Motor neuron (in vitro differentiated cells): ENCODE results near the gene PARD3. TPM values are rescaled to one million over a fixed set of nuclear protein-coding genes. Genes with fewer than 3 reads are reported as not detected.
"Not testable (repeated sequence)": the region's sequence is repeated elsewhere in the genome, so short reads cannot be mapped to it uniquely, and the experiment has no call there.

ENCODE experiments used
- ATAC-seq, 8 experiments: fragments of 200-7000 bp; cut with Tn5 transposase; replicated peaks in 6 of 8; 2 replicates each; pipeline ENCODE4 v1.8.0; 2021; ENCODE audit warnings: mild to moderate bottlenecking in 8 of 8, moderate library complexity in 8 of 8
- H3K27ac ChIP-seq, 2 donors: fragments of 250-450 bp; sonication (Bioruptor Pico); 2 replicates each; pipeline ENCODE4 v1.9.0; 2021; ENCODE audit warnings: antibody characterized with exemption in 2 of 2, mild to moderate bottlenecking in 2 of 2, moderate library complexity in 1 of 2
- H3K4me1 ChIP-seq, 2 donors: fragments of 250-450 bp; sonication (Bioruptor Pico); replicated peaks in 1 of 2; 2 replicates each; pipeline ENCODE4 v1.6.1; 2021; ENCODE audit warnings: antibody characterized with exemption in 2 of 2, mild to moderate bottlenecking in 2 of 2, moderate library complexity in 1 of 2
- H3K4me3 ChIP-seq, 5 donors: fragments of 250-450 bp; sonication (Bioruptor Pico); 2 replicates each; pipeline ENCODE4 v1.9.0; 2021; ENCODE audit warnings: antibody characterized with exemption in 5 of 5, mild to moderate bottlenecking in 5 of 5, moderate library complexity in 4 of 5
- WGBS, 10 experiments: fragments of 450-650 bp; shearing (Covaris generic); methylation state at CpG; one replicate each; pipeline ENCODE4 v1.0.0; 2022; 5-methylcytosine and 5-hydroxymethylcytosine counted together
- in situ Hi-C, 9 experiments: fragments of 400-800 bp; cut with MboI; loops; one replicate each; pipeline ENCODE4 v1.15.0; 2021; ENCODE audit warnings: low sequenced_read_pairs in 9 of 9, low pct_unique_long_range_greater_than_20kb in 2 of 9; ENCODE audit not compliant: unreplicated experiment in 9 of 9
- total RNA-seq, 8 experiments: library from RNA; unstranded; fragments of 300-600 nt; gene quantifications; 2 replicates each; pipeline versions ENCODE4 v1.2.3 to v1.2.4, GENCODE V29; 2022

PARD3 gene
- total RNA-seq, 8 experiments from 2014 or later: 21.5 to 154 (median 34.0) TPM

DNA sequence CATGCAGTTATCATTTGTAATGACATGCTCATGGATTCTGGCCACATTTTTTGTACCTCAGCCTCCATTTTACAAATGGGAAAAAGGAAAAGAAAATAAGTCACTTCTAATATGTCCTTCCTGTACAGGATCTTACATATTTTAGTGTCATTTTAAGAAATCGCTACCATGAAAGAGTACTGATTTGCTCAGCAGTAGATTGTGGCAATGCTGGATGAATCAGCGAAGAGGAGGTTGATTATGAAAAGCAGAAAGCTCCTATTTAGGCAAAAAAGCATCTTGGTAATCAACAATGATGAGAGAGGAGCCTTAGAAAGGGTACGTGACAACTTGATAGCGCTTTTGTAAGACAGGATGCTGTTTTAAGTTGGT lies 522.9 kb downstream of the PARD3 start:
- Histone ChIP-seq H3K27ac (no peak overlapping the region), H3K4me1 (peaks cover 4 to 5% of the 10 kb centered on the region in 2 donors), H3K4me3 (no peak overlapping the region)
- ATAC-seq: no peak
- WGBS, 10 experiments: 62 to 100% (median 93%) methylated on average over 1 to 4 of the region's 4 CpGs
- in situ Hi-C loops: no loop called here

DNA sequence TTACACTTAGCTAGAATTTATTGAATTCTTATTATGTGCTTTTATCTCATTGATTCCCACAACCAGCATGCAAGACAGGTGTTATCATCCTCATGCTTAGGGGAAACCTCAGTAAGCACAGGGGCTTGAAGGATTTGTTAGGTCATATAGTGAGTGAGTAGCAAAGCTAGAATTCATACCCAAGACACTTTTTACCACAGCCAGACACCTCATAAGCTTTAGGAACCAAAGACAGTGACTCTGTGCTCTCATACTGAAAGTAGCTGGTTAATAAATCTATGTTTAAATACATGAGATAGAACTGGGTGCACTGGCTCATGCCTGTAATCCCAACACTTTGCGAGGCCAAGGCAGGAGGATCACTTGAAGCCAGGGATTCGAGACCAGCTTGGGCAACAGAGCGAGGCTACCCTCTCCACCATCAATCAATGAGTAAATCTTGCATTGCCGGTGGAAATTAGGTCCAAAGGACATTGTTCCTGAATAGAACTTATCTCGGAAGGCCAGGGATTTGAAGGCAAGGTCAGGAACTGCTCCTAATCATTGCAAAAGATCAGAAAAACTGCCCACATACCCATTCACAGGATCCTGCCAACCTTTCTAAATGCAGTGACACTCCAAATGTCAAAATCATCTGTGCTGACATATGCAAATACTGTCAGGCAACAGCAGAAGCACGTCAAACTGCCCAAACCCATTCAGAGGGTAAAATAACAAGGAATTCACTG lies 523.5 kb downstream of the PARD3 start:
- Histone ChIP-seq H3K27ac (no peak overlapping the region), H3K4me1 (peaks cover 4 to 5% of the 10 kb centered on the region in 2 donors), H3K4me3 (no peak overlapping the region)
- in situ Hi-C loops: no loop called here
- 70 to 100% (median 87%) methylated on average over 1 to 6 of the region's 6 CpGs; no CpG with 5 or more reads in 1 of the 10 experiments for WGBS, 10 experiments
- ATAC-seq: no peak

DNA sequence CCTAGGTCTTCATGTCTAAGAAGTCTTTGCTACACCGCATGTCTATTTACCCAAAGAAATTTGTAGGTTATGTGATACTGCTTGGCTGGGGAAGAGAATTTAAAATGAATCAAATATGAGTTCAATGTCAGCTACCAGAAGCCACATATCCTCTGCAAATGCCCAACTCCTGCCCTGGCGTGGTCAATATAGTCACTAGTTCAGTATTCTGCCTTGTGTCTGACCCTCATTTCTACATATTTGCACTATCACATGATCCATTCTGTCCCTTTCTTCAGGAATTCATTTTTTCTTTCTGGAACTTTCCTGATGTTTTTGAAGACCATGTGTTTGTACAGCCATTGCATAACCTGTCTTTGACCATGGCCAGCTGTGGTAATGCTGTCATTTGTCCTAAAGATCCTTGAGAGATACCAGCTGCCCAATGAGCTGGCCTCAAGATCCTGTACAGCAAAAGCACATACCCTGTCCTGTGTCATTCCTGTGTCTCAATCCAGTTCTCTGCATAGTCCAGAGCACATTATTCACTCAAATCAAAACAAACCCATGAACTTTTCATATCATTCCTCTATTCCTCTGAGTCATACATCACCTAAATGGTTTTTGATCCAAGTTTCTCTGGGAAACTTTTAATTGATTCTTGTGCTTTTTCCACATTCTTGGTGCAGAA lies 524.5 kb downstream of the PARD3 start:
- Histone ChIP-seq H3K27ac (no peak overlapping the region), H3K4me3 (no peak overlapping the region), H3K4me1 (peaks cover 4 to 5% of the 10 kb centered on the region in 2 donors)
- in situ Hi-C loops: no loop called here
- ATAC-seq: peak in 2 of 8 experiments; percentile 52 to 71
- 80 to 100% (median 100%) methylated on average over 1 to 2 of the region's 2 CpGs; no CpG with 5 or more reads in 1 of the 10 experiments for WGBS, 10 experiments

DNA sequence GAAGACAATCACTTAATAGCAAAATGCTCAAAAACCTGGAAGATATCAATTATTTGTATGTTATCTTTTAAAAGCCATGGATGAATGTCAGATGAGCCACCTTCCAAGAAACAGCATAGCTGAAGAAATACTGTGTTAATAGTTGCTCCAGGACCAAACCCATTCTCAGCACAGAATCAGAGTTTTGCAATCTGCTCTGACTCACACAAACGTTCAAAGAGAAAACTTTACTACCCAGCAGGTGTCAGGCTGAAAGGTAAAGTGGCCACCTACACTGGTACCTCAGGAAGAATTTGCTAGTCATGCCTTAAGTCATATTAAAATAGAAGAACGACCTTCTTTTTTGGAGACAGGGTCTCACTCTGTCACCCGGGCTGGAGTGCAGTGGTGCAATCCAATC lies 526.5 kb downstream of the PARD3 start:
- in situ Hi-C loops: no loop called here
- Histone ChIP-seq H3K4me1 (peaks cover 2 to 3% of the 10 kb centered on the region in 2 donors), H3K27ac (no peak overlapping the region), H3K4me3 (no peak overlapping the region)
- WGBS, 10 experiments: 0 to 100% (median 81%) methylated on average over 1 to 3 of the region's 3 CpGs; no CpG with 5 or more reads in 6 of the 10 experiments
- ATAC-seq: peak in 2 of 8 experiments; percentile 29 to 44

DNA sequence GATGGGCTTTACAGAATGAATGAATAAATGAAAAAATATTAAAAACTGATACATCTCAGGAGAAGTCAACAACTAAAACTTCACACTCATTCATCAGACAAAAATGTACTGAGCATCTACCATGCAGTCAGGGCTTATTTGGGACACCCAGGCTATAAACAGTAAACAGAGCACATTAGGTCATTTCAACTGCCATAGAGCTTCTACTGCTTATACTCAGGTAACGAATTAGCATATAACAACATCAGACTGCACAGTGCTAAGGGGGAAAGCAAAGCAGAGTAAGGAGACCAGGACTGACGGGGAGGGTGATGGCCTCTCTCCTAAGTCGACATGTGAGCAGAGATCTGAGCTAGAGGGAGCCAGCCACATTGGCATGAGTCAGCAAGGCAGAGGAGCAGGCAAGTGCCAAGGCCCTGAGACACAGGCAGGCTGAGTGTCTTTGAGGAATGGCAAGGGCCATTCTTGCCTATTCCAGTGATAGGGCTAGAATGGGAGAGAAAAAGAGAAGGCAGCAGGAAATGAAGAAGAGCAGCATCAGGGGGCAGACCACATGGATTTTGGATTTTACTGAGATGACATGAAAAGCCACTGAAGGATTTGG lies 528.9 kb downstream of the PARD3 start:
- in situ Hi-C loops: no loop called here
- peak in 4 of 8 experiments; percentile 11 to 55 (median 30) for ATAC-seq
- no peak overlapping the region for H3K27ac ChIP-seq
- no peak overlapping the region for H3K4me3 ChIP-seq
- peaks cover 0 to 14% of the 10 kb centered on the region in 2 donors for H3K4me1 ChIP-seq
- 29 to 100% (median 67%) methylated on average over 1 to 3 of the region's 3 CpGs; no CpG with 5 or more reads in 2 of the 10 experiments for WGBS, 10 experiments

DNA sequence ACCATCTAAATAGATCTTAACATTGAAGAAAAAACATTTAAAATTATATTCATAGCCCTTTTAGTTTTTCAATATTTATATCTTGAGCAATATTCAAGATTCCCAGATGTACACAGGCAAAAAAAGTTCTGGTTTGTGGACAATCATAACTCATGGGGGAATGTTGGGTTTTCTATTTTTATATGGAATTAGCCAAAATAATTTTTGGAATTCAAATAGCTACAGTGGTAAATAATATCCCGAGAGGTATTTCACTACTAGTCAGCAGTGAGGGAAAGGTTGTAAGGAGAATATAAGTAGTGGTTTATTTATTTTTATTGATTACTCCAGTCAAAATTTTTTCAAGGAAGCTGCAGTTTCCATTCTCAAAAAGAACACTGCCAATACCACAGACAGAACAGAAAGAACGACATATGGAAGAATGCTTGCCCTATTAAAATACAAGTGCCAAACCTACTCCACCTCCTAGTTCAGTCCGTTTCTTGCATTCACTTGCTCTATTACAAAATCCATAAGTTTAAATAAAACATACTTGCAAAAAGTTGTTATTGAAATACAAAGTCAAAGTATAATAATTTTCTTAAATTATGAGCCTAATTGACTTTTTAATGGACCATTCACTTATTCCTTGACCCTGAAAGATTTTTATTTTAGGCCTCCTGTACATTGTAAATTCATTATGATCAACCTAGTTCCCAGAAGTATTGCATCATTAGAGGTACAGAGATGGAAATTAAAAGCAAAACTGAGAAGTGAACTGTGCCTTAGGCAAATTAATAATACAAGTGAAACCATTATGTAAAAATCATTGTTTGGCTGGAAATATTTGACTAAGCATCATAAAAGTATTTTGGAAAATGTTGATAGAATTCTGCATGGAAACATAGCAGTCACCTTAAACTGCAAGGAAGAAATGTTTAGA lies 533.2 kb downstream of the PARD3 start:
- Histone ChIP-seq H3K27ac (no peak overlapping the region), H3K4me1 (peaks cover 0 to 14% of the 10 kb centered on the region in 2 donors), H3K4me3 (no peak overlapping the region)
- WGBS, 10 experiments: 0 to 97% (median 91%) methylated on average over 1 to 3 of the region's 3 CpGs
- peak in 3 of 8 experiments; percentile 5 to 74 (median 9) for ATAC-seq
- in situ Hi-C loops: no loop called here

DNA sequence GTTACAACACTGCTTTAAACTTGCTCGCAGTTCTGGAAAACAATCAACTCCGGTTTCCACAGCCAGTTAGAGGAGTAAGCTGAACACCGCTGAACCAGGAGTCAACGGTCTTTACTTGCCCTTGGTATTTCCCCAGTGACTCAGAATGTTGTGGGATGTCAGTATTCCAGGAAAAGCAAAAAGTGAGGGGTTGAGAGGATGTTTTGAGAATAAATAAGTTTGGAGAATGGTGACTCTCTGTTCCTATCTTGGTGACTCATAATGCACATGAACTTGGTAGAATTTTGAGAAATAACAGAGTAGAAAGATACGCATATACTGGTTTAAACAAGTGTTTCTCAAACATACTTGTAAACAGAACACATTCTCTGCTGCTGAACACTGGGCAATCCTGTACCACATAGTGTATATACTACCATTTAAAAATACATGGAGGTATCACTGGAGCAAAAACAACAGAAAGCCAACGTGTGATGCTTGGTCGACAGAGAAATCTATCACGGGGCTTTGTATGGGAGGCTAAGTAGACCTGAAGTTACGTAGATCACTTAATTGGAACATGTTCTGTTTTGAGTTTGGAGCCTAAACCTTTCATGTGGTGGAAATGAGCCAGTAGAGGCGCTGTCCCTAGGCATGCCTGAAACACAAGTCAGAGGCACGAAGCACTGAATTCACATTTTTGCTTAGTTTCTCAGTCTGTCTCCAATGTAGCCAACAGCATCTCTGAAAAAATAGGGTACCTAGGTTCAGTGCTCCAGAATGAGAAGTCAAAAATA lies 534.3 kb downstream of the PARD3 start:
- no peak overlapping the region for H3K27ac ChIP-seq
- in situ Hi-C loops: no loop called here
- no peak overlapping the region for H3K4me3 ChIP-seq

DNA sequence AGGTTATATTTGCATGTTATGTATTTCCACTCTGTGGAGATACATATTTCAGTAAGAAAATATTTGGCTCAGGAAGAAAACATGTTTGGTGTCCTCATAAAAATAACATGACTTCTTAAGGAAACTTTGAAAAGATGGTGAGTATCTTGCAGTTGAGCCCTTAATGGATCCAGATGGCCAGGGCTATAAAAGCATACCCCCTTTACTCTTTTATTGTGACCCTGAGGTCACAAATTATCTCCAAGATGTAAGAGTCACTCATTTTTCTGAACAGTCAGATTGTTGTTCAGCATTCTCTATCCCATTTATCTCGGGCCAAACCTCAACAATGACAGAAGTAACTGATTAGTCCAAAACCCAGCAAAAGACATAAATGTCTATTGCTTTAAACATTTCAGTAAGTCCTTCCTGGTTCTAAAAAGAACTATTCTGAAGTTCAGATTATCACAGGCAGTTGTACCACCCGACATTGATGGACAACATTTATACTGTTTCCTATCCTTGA lies 539.4 kb downstream of the PARD3 start:
- in situ Hi-C loops: no loop called here
- Histone ChIP-seq H3K4me3 (no peak overlapping the region), H3K4me1 (no peaks in the 10 kb centered on the region), H3K27ac (no peak overlapping the region)
- WGBS, 10 experiments: 44 to 100% (median 82%) methylated on average over 1 to 2 of the region's 2 CpGs; no CpG with 5 or more reads in 1 of the 10 experiments
- ATAC-seq: no peak

More for the DNA sequence above, 534.3 kb downstream of the PARD3 start:
- 45 to 94% (median 85%) methylated on average over 5 to 11 of the region's 11 CpGs for WGBS, 10 experiments
- peak in 6 of 8 experiments; percentile 17 to 84 (median 38) for ATAC-seq
- peaks cover 0 to 14% of the 10 kb centered on the region in 2 donors for H3K4me1 ChIP-seq

DNA sequence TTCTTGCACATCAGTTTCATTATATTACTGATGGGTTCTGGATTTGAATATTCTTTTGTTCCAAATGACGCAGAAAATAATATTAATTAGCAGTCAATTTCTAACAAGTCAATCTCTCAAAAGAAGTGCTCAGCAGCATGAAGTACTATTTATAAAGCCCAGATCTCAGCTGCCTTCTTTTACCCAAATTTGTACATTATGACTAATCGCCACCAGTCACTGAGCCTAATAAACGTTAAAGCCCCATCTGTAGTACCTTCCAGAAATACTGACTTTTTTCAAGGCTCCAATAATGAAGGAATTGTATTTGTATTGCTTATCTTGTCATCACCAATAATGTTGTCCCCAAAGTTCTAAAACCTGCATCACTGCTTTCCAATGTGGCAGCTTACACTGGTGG lies 540.2 kb downstream of the PARD3 start:
- in situ Hi-C loops: no loop called here
- Histone ChIP-seq H3K4me3 (no peak overlapping the region), H3K27ac (no peak overlapping the region), H3K4me1 (no peaks in the 10 kb centered on the region)
- WGBS, 10 experiments: 62 to 100% (median 94%) methylated on average over 1 to 3 of the region's 3 CpGs; no CpG with 5 or more reads in 1 of the 10 experiments
- no peak for ATAC-seq

DNA sequence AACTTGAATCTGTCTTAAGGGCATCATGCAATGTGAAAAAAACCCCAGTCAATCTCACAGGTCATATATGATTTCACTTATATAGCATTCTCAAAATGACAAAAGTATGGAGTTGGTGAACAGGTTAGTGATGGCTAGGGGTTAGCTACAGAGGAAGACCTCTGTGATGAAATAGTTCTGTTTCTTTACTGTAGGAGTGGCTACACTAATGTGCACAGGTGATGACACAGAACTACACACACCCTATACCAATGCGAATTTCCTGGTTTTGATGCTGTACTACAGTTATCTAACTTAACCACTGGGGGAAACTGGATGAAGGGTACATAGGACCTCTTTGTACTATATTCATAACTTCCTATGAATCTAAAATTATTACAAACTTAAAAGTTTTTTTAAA lies 541.8 kb downstream of the PARD3 start:
- no peaks in the 10 kb centered on the region for H3K4me1 ChIP-seq
- H3K27ac ChIP-seq: no peak overlapping the region
- in situ Hi-C loops: no loop called here
- H3K4me3 ChIP-seq: no peak overlapping the region
- 80 to 100% (median 100%) methylated on average over 1 of the region's 1 CpG; no CpG with 5 or more reads in 5 of the 10 experiments for WGBS, 10 experiments
- no peak for ATAC-seq

DNA sequence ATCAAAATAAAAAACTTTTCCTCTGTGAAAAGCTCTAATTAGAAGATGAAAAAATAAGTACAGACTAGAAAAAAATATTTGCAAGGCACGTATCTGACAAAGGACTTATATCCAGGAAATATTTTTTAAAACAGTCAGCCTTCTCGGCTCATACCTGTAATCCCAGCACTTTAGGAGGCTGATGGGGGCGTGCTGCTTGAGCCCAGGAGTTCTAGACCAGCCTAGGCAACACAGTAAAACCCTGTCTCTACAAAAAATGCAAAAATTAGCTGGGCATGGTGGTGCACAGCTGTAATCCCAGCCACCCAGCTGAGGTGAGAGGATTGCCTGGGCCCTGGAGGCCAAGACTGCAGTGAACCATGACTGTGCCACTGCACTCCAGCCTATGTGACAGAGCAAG lies 542.8 kb downstream of the PARD3 start:
- H3K4me1 ChIP-seq: no peaks in the 10 kb centered on the region
- 67 to 100% (median 88%) methylated on average over 1 to 3 of the region's 3 CpGs; no CpG with 5 or more reads in 1 of the 10 experiments for WGBS, 10 experiments
- H3K4me3 ChIP-seq: no peak overlapping the region
- in situ Hi-C loops: no loop called here
- no peak for ATAC-seq
- H3K27ac ChIP-seq: no peak overlapping the region

DNA sequence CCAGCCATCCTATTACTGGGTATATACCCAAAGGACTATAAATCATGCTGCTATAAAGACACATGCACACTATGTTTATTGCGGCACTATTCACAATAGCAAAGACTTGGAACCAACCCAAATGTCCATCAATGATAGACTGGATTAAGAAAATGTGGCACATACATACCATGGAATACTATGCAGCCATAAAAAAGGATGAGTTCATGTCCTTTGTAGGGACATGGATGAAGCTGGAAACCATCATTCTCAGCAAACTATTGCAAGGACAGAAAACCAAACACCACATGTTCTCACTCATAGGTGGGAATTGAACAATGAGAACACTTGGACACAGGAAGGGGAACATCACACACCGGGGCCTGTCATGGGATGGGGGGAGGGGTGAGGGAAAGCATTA lies 546.7 kb downstream of the PARD3 start:
- H3K4me1 ChIP-seq: peaks cover 0 to 19% of the 10 kb centered on the region in 2 donors
- H3K27ac ChIP-seq, in situ Hi-C loops, H3K4me3 ChIP-seq, ATAC-seq: not testable (repeated sequence)
- WGBS, 10 experiments: no CpG with 5 or more reads among the region's 2 CpGs
